Adrenal gland (tissue), 12 donors: ENCODE data around the gene FIBIN. TPM values are rescaled to one million over a fixed set of nuclear protein-coding genes. Genes with fewer than 3 reads are reported as not detected.

ENCODE experiments used
- DNase-seq, 7 donors: peaks; one replicate each; pipeline ENCODE4 v3.0.0-alpha.2; 2019 to 2020
- H3K27ac ChIP-seq, 5 donors: fragments of 200-600 bp; sonication (generic) in 4 of 5; 1 replicate in 3 of 5; 2 replicates in 2 of 5; pipeline versions ENCODE4 v1.5.1 to v1.8.0; 2016 to 2020; ENCODE audit warnings: mild to moderate bottlenecking in 1 of 5
- H3K27me3 ChIP-seq: fragments of 200-600 bp; 2 replicates; pipeline ENCODE4 v1.8.0; 2021
- H3K36me3 ChIP-seq, 2 donors: fragments of 200-600 bp; replicated peaks in 1 of 2; 1 replicate in 1 of 2; 2 replicates in 1 of 2; pipeline versions ENCODE4 v1.5.1 to v1.8.0; 2018 to 2022
- H3K4me1 ChIP-seq, 2 donors: fragments of 200-600 bp; replicated peaks in 1 of 2; 1 replicate in 1 of 2; 2 replicates in 1 of 2; pipeline versions ENCODE4 v1.5.1 to v1.8.0; 2018 to 2021
- H3K4me3 ChIP-seq, 4 donors: fragments of 200-600 bp; sonication (generic) in 3 of 4; one replicate each; pipeline ENCODE4 v1.5.1; 2016 to 2018
- H3K9me3 ChIP-seq, 3 donors: fragments of 200-600 bp; sonication (generic) in 1 of 3; replicated peaks in 1 of 3; 1 replicate in 2 of 3; 2 replicates in 1 of 3; pipeline versions ENCODE4 v1.5.1 to v1.8.0; 2016 to 2021
- CTCF ChIP-seq, 6 experiments: fragments of 450-650 bp in 4 of 6; fragments of 200-600 bp in 2 of 6; sonication (generic) in 1 of 6; IDR thresholded peaks; 1 replicate in 5 of 6; 2 replicates in 1 of 6; pipeline versions ENCODE4 v1.5.1 to v1.8.0; 2016 to 2021; ENCODE audit warnings: antibody characterized with exemption in 6 of 6, mild to moderate bottlenecking in 2 of 6, moderate library complexity in 1 of 6
- POLR2A ChIP-seq, 2 donors: fragments of 450-650 bp; IDR thresholded peaks; one replicate each; pipeline ENCODE4 v1.6.1; 2017; ENCODE audit warnings: antibody characterized with exemption in 2 of 2, mild to moderate bottlenecking in 2 of 2, moderate library complexity in 1 of 2
- WGBS, 4 donors: extraction: QIAGEN DNeasy Blood & Tissue Kit in 2 of 4; methylation state at CpG; one replicate each; pipeline versions ENCODE4 v1.1.5 to v1.1.7; 2013 to 2017; 5-methylcytosine and 5-hydroxymethylcytosine counted together
- intact Hi-C, 2 donors: fragments of 100-400 bp; cut with DNase I; formaldehyde crosslinking; loops; one replicate each; pipeline versions ENCODE4 v1.14.1 to v1.15.0; 2022 to 2023
- polyA plus RNA-seq, 3 donors: library from polyadenylated mRNA; stranded (reverse); fragments of 200-250 nt in 2 of 3; fragments of 350-450 nt in 1 of 3; fragmentation: Illumina TruSeq in 1 of 3; extraction: RNeasy Lipid Tissue Mini Kit (QIAGEN cat#74804) in 1 of 3; gene quantifications; one replicate each; pipeline ENCODE4 v1.2.3, GENCODE V29; 2013 to 2014
- total RNA-seq, 9 donors: library from RNA; depleted of rRNA in 4 of 9; stranded (reverse); fragments of >200 nt in 4 of 9; fragments of 120-200 nt in 1 of 9; fragmentation: NEBNext Ultra II Directional in 1 of 9; extraction: Animal tissue kit (Norgen Biotek cat#: 25700) in 1 of 9; gene quantifications; one replicate each; pipeline versions ENCODE4 v1.1.0 to v1.2.4, GENCODE V29; 2013 to 2023
- donor health status: healthy with polysubstance abuse.
- donor health status: Bipolar disorder and iron deficiency.
- donor health status: DM: yes; HTN: yes; CAD: no.
- donor health status: DM: no; HTN: no; CAD: no.
- donor health status: DM: no; HTN: no; CAD: no.
- donor health status: DM: yes; HTN: yes; CAD: no.

The FIBIN gene
- total and polyA plus RNA-seq, 12 donors: 1.4 to 11.1 (median 3.9) TPM

DNA sequence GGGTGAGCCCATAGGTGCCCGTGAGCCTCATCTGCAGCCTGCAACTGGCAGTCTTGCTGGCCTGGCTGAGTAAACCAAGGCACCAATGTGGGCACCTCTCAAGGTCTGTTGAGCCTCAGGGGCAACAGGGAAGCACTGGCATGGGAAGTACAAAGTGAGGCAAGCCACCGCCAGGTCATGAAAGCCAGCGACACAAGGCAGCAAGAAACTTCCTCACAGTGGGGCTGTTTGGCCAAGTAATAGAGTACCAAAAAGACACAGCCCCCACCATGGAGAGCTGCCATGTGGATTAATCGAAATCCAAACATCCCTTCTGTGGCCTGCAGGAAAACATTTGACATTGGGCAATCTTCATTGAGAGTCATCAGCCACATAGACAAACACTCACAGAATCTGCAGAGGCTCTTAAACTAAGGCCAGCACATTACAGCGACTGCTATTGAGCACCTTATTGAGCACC is 43.6 kb upstream of the FIBIN start:
- Histone ChIP-seq H3K27me3 (no peaks in the 10 kb centered on the region), H3K4me1 (no peaks in the 10 kb centered on the region), H3K36me3 (no peaks in the 10 kb centered on the region), H3K9me3 (no peaks in the 10 kb centered on the region), H3K4me3 (no peak overlapping the region), H3K27ac (no peak overlapping the region)
- intact Hi-C loops: no loop called here
- no peak for DNase-seq
- TF ChIP-seq POLR2A (IDR thresholded peaks at IDR 0.05) (no peak), CTCF (IDR thresholded peaks at IDR 0.05) (no peak)
- 84 to 93% (median 90%) methylated on average over 5 of the region's 5 CpGs for WGBS, 4 donors

- TF ChIP-seq POLR2A (IDR thresholded peaks at IDR 0.05) (no peak), CTCF (IDR thresholded peaks at IDR 0.05) (no peak)
- Histone ChIP-seq H3K36me3 (no peaks in the 10 kb centered on the region), H3K27ac (no peak overlapping the region), H3K9me3 (no peaks in the 10 kb centered on the region), H3K4me3 (no peak overlapping the region), H3K27me3 (no peaks in the 10 kb centered on the region), H3K4me1 (no peaks in the 10 kb centered on the region)
- intact Hi-C loops: no loop called here
- 70 to 80% (median 73%) methylated on average over 6 of the region's 6 CpGs for WGBS, 4 donors
- no peak for DNase-seq
Observed at GRCh38 chr11:26951809-26952515, 42.0 kb upstream of the FIBIN start.

GRCh38 chr11:26953770-26954392 is 40.0 kb upstream of the FIBIN start:
- H3K36me3 ChIP-seq: no peaks in the 10 kb centered on the region
- DNase-seq: no peak
- no peaks in the 10 kb centered on the region for H3K4me1 ChIP-seq
- WGBS, 4 donors: 73 to 83% (median 78%) methylated on average over 7 of the region's 7 CpGs
- H3K9me3 ChIP-seq: no peaks in the 10 kb centered on the region
- no peaks in the 10 kb centered on the region for H3K27me3 ChIP-seq
- TF ChIP-seq CTCF (IDR thresholded peaks at IDR 0.05) (no peak), POLR2A (IDR thresholded peaks at IDR 0.05) (no peak)
- no peak overlapping the region for H3K4me3 ChIP-seq
- intact Hi-C loops: no loop called here
- H3K27ac ChIP-seq: no peak overlapping the region

DNA sequence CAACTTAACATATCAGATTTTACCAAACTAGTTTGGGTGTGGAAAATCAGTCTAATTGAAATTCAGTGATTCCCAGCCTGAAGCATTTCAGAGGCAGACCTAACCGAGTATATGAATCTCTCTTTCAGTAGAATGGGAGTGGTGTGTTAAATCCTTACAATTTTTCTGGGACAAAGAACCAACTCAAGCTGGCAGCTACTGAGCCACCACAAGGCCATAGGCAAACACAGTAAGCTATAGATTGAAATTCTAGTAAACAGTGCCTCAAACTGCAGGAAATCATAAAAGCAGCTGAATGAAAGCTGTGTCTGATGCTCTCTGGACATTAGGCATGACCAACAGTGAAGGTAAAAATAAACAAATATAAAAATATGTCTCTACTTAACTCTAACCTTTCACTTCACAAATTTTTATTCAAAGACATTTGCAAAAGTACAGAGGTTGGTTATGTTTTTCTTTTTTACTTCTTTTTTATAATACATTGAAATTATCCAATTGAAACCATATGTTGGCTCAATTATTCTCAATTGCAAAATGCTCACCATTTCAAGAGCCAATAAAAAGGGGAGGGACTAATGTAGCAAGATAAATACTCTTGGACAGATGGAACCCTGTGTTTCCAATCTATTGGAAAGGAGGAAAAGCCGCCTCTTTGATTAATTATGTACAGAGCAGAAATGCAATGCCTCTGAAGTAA is 35.8 kb upstream of the FIBIN start:
- intact Hi-C loops: no loop called here
- Histone ChIP-seq H3K4me1 (no peaks in the 10 kb centered on the region), H3K4me3 (no peak overlapping the region), H3K36me3 (no peaks in the 10 kb centered on the region), H3K27ac (no peak overlapping the region), H3K9me3 (no peaks in the 10 kb centered on the region), H3K27me3 (no peaks in the 10 kb centered on the region)
- TF ChIP-seq CTCF (IDR thresholded peaks at IDR 0.05) (no peak), POLR2A (IDR thresholded peaks at IDR 0.05) (no peak)
- no peak for DNase-seq
- 56 to 82% (median 77%) methylated on average over 2 of the region's 2 CpGs for WGBS, 4 donors
